ENCODE results near the gene PAIP2. TPM values are rescaled to one million over a fixed set of nuclear protein-coding genes. Genes with fewer than 3 reads are reported as not detected.

Gene PAIP2
- 196 TPM for polyA plus RNA-seq (2013, experiment 1 of 2)
- polyA plus RNA-seq (2013, experiment 2 of 2), result 197 TPM

- peak within 1 kb of the TSS; percentile 46 for H2BK12ac ChIP-seq (ENCODE audit: low read length)
- peak; percentile 98 for DNase-seq (ENCODE audit: low spot score)
- H4K8ac ChIP-seq (ENCODE audit: low read depth, low read length), result peak within 1 kb of the TSS; percentile 99
- WGBS, 2 donors (ENCODE audit: extremely low coverage in 2 of 2, insufficient read length in 2 of 2, insufficient replicate concordance in 1 of 2), result no CpG with 5 or more reads among the region's 66 CpGs
- H2BK120ac ChIP-seq (ENCODE audit: low read depth, low read length), result no peak within 1 kb of the TSS
- H3K79me1 ChIP-seq (ENCODE audit: low read depth, low read length), result peaks cover 4% of the 10 kb centered on the region
- H3K9ac ChIP-seq (ENCODE audit: low read depth, low read length, poor library complexity), result peak within 1 kb of the TSS; percentile 100
- H3K4me2 ChIP-seq (ENCODE audit: insufficient read depth, low read length, poor library complexity, severe bottlenecking), result peak within 1 kb of the TSS; percentile 68
- H2AK5ac ChIP-seq (ENCODE audit: low read depth, low read length), result peak within 1 kb of the TSS; percentile 99
- peak within 1 kb of the TSS; percentile 97 for H3K23ac ChIP-seq (ENCODE audit: low read depth, low read length, poor library complexity)
- peak within 1 kb of the TSS; percentile 94 for H4K91ac ChIP-seq (ENCODE audit: low read depth, low read length, poor library complexity)
- peaks cover 0 to 15% of the 10 kb centered on the region in 2 donors for H3K9me3 ChIP-seq (replicated peaks in 1 of 2; ENCODE audit: control insufficient read depth in 2 of 2, insufficient read depth in 1 of 2, low read depth in 1 of 2, low read length in 2 of 2)
- H3K14ac ChIP-seq (ENCODE audit: low read length), result peak within 1 kb of the TSS; percentile 100
- peak within 1 kb of the TSS; percentile 86 for H2AFZ ChIP-seq (ENCODE audit: low read length)
- H3K36me3 ChIP-seq (replicated peaks in 1 of 2; ENCODE audit: control insufficient read depth in 2 of 2, insufficient read depth in 2 of 2, low read length in 2 of 2), result peaks cover 5 to 34% of the 10 kb centered on the region in 2 donors
- H3K18ac ChIP-seq (ENCODE audit: low read length), result peak within 1 kb of the TSS; percentile 100
- H3K27ac ChIP-seq (replicated peaks; ENCODE audit: low read length), result peak within 1 kb of the TSS; percentile 98
- peaks cover 1 to 8% of the 10 kb centered on the region in 2 donors for H3K4me1 ChIP-seq (ENCODE audit: control insufficient read depth in 2 of 2, insufficient read depth in 1 of 2, low read depth in 1 of 2, low read length in 2 of 2)
- peak within 1 kb of the TSS; percentile 97 for H2BK5ac ChIP-seq (ENCODE audit: low read length)
- H3K4ac ChIP-seq (ENCODE audit: low read length), result peak within 1 kb of the TSS; percentile 100
- peak within 1 kb of the TSS; percentile 96 for H2BK15ac ChIP-seq (ENCODE audit: low read length)
- H3K27me3 ChIP-seq (ENCODE audit: control insufficient read depth in 3 of 3, insufficient read depth in 3 of 3, low read depth in 1 of 3, low read length in 3 of 3), result no peaks in the 10 kb centered on the region
- peak within 1 kb of the TSS; percentile 94 to 97 for H3K4me3 ChIP-seq (ENCODE audit: low read length in 2 of 2)
These were observed at the start of gene PAIP2 for GRCh38 chr5:139341689-139342422. Gene PAIP2 (plus strand): TSS chr5:139341854. CDS start chr5:139363785, 21,931 bp downstream.

GRCh38 chr5:139293202-139293506, 48.5 kb upstream of the PAIP2 start:
- no peaks in the 10 kb centered on the region for H3K79me1 ChIP-seq (ENCODE audit: low read depth, low read length)
- no peak for DNase-seq (ENCODE audit: low spot score)
- no peak overlapping the region for H4K8ac ChIP-seq (ENCODE audit: low read depth, low read length)
- H3K27ac ChIP-seq (replicated peaks; ENCODE audit: low read length), result peak overlapping the region; percentile 29
- H3K4me1 ChIP-seq (ENCODE audit: control insufficient read depth in 2 of 2, insufficient read depth in 1 of 2, low read depth in 1 of 2, low read length in 2 of 2), result peaks cover 2 to 5% of the 10 kb centered on the region in 2 donors
- H2BK12ac ChIP-seq (ENCODE audit: low read length), result no peak overlapping the region
- no peak overlapping the region for H3K23ac ChIP-seq (ENCODE audit: low read depth, low read length, poor library complexity)
- peak overlapping the region; percentile 96 for H2AK5ac ChIP-seq (ENCODE audit: low read depth, low read length)
- H2BK15ac ChIP-seq (ENCODE audit: low read length), result no peak overlapping the region
- no peak overlapping the region for H4K91ac ChIP-seq (ENCODE audit: low read depth, low read length, poor library complexity)
- H3K14ac ChIP-seq (ENCODE audit: low read length), result no peak overlapping the region
- peak overlapping the region in 1 of 2 donors; percentile 75 for H3K4me3 ChIP-seq (ENCODE audit: low read length in 2 of 2)
- peak overlapping the region; percentile 12 for H3K4me2 ChIP-seq (ENCODE audit: insufficient read depth, low read length, poor library complexity, severe bottlenecking)
- WGBS, 2 donors (ENCODE audit: extremely low coverage in 2 of 2, insufficient read length in 2 of 2, insufficient replicate concordance in 1 of 2), result no CpG with 5 or more reads among the region's 11 CpGs
- H3K27me3 ChIP-seq (ENCODE audit: control insufficient read depth in 3 of 3, insufficient read depth in 3 of 3, low read depth in 1 of 3, low read length in 3 of 3), result no peaks in the 10 kb centered on the region
- H2BK120ac ChIP-seq (ENCODE audit: low read depth, low read length), result no peak overlapping the region
- no peak overlapping the region for H3K9ac ChIP-seq (ENCODE audit: low read depth, low read length, poor library complexity)
- no peak overlapping the region for H3K18ac ChIP-seq (ENCODE audit: low read length)
- H2AFZ ChIP-seq (ENCODE audit: low read length), result peak overlapping the region; percentile 54
- H3K9me3 ChIP-seq (replicated peaks in 1 of 2; ENCODE audit: control insufficient read depth in 2 of 2, insufficient read depth in 1 of 2, low read depth in 1 of 2, low read length in 2 of 2), result no peaks in the 10 kb centered on the region
- peaks cover 0 to 25% of the 10 kb centered on the region in 2 donors for H3K36me3 ChIP-seq (replicated peaks in 1 of 2; ENCODE audit: control insufficient read depth in 2 of 2, insufficient read depth in 2 of 2, low read length in 2 of 2)
- no peak overlapping the region for H2BK5ac ChIP-seq (ENCODE audit: low read length)
- H3K4ac ChIP-seq (ENCODE audit: low read length), result no peak overlapping the region

GRCh38 chr5:139293507-139294373, 47.9 kb upstream of the PAIP2 start, which contains the start of gene MATR3:
Gene MATR3 (plus strand): TSS chr5:139293740. CDS start chr5:139307416, 13,676 bp downstream.
- Histone ChIP-seq H3K14ac (ENCODE audit: low read length) (peak within 1 kb of the TSS; percentile 67), H2AFZ (ENCODE audit: low read length) (peak within 1 kb of the TSS; percentile 83), H3K9me3 (replicated peaks in 1 of 2; ENCODE audit: control insufficient read depth in 2 of 2, insufficient read depth in 1 of 2, low read depth in 1 of 2, low read length in 2 of 2) (no peaks in the 10 kb centered on the region), H3K4me1 (ENCODE audit: control insufficient read depth in 2 of 2, insufficient read depth in 1 of 2, low read depth in 1 of 2, low read length in 2 of 2) (peaks cover 2 to 5% of the 10 kb centered on the region in 2 donors), H2AK5ac (ENCODE audit: low read depth, low read length) (peak within 1 kb of the TSS; percentile 99), H3K27me3 (ENCODE audit: control insufficient read depth in 3 of 3, insufficient read depth in 3 of 3, low read depth in 1 of 3, low read length in 3 of 3) (no peaks in the 10 kb centered on the region), H3K23ac (ENCODE audit: low read depth, low read length, poor library complexity) (peak within 1 kb of the TSS; percentile 99), H3K79me1 (ENCODE audit: low read depth, low read length) (no peaks in the 10 kb centered on the region), H2BK15ac (ENCODE audit: low read length) (peak within 1 kb of the TSS; percentile 82), H3K9ac (ENCODE audit: low read depth, low read length, poor library complexity) (peak within 1 kb of the TSS; percentile 99), H3K18ac (ENCODE audit: low read length) (peak within 1 kb of the TSS; percentile 99), H2BK5ac (ENCODE audit: low read length) (peak within 1 kb of the TSS; percentile 99), H2BK12ac (ENCODE audit: low read length) (peak within 1 kb of the TSS; percentile 80), H3K27ac (replicated peaks; ENCODE audit: low read length) (peak within 1 kb of the TSS; percentile 98), H4K91ac (ENCODE audit: low read depth, low read length, poor library complexity) (peak within 1 kb of the TSS; percentile 97), H3K4me2 (ENCODE audit: insufficient read depth, low read length, poor library complexity, severe bottlenecking) (peak within 1 kb of the TSS; percentile 37), H3K4me3 (ENCODE audit: low read length in 2 of 2) (peak within 1 kb of the TSS; percentile 75 to 98), H3K4ac (ENCODE audit: low read length) (peak within 1 kb of the TSS; percentile 97), H2BK120ac (ENCODE audit: low read depth, low read length) (peak within 1 kb of the TSS; percentile 100), H3K36me3 (replicated peaks in 1 of 2; ENCODE audit: control insufficient read depth in 2 of 2, insufficient read depth in 2 of 2, low read length in 2 of 2) (peaks cover 0 to 30% of the 10 kb centered on the region in 2 donors), H4K8ac (ENCODE audit: low read depth, low read length) (peak within 1 kb of the TSS; percentile 93)
- WGBS, 2 donors (ENCODE audit: extremely low coverage in 2 of 2, insufficient read length in 2 of 2, insufficient replicate concordance in 1 of 2), result no CpG with 5 or more reads among the region's 88 CpGs
- DNase-seq (ENCODE audit: low spot score), result peak; percentile 95
